Measurements from ENCODE around the gene NXPH4. TPM values are rescaled to one million over a fixed set of nuclear protein-coding genes. Genes with fewer than 3 reads are reported as not detected.
A peak's percentile ranks its signal among the peaks of the same experiment; 100 is the strongest.

NXPH4 gene
- total RNA-seq, 2 experiments from 2014 or later: 0.41 to 0.45 TPM

DNA sequence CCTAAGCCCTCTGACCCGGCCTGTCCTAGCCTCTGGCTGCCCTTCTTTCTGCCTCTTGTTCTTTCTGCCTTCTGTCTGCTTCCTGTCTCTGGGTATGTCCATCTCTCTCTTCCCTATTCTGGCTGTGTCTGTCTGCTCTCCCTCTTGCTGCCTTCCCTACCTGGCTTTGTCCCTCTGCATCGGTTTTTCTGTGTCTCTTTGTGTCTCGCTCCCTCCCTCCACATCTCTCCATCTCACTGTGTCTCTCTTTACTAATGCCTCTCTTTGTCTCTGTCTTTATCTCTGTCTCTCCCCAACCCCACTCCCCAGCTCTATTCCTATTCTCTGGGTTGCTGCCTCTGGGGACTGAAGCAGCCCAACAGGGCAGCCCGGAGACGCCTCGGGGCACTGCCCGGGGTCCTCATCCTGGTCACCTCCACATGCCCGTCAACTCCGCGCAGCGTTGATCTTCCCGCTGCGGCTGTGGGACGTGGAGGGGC, 23.0 kb downstream of the NXPH4 start:
- peak overlapping the region; percentile 67 for H3K27ac Mint-ChIP-seq
- intact Hi-C loops (cut with micrococcal nuclease): loop anchor here (2.0 kb wide), 1 partner anchor 25 kb away; no protein-coding TSS in a partner anchor
- DNase-seq (no peak), ATAC-seq (no peak)
- H3K4me3 Mint-ChIP-seq: peak overlapping the region; percentile 83
- peaks cover 8% of the 10 kb centered on the region for H3K36me3 Mint-ChIP-seq (ENCODE audit: low read depth)
- TF ChIP-seq, protein P1, sequence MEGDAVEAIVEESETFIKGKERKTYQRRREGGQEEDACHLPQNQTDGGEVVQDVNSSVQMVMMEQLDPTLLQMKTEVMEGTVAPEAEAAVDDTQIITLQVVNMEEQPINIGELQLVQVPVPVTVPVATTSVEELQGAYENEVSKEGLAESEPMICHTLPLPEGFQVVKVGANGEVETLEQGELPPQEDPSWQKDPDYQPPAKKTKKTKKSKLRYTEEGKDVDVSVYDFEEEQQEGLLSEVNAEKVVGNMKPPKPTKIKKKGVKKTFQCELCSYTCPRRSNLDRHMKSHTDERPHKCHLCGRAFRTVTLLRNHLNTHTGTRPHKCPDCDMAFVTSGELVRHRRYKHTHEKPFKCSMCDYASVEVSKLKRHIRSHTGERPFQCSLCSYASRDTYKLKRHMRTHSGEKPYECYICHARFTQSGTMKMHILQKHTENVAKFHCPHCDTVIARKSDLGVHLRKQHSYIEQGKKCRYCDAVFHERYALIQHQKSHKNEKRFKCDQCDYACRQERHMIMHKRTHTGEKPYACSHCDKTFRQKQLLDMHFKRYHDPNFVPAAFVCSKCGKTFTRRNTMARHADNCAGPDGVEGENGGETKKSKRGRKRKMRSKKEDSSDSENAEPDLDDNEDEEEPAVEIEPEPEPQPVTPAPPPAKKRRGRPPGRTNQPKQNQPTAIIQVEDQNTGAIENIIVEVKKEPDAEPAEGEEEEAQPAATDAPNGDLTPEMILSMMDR (IDR thresholded peaks at IDR 0.05): no peak
- CTCF ChIA-PET: interaction anchor here (0.7 to 12.7 kb wide), 14 partner anchors 11 to 237 kb away, joined by 3 to 431 read pairs (median 4); partner anchors contain the start of genes GLI1, NXPH4, SHMT2 and STAC3
- POLR2A ChIA-PET: interaction anchor here (1.0 to 12.9 kb wide), 6 partner anchors 13 to 229 kb away, joined by 3 to 238 read pairs (median 3); partner anchors contain the start of genes NXPH4 and SHMT2
- peaks cover 41% of the 10 kb centered on the region for H3K27me3 Mint-ChIP-seq
- peaks cover 58% of the 10 kb centered on the region for H3K4me1 Mint-ChIP-seq (ENCODE audit: low read depth)
- no peaks in the 10 kb centered on the region for H3K9me3 Mint-ChIP-seq

DNA sequence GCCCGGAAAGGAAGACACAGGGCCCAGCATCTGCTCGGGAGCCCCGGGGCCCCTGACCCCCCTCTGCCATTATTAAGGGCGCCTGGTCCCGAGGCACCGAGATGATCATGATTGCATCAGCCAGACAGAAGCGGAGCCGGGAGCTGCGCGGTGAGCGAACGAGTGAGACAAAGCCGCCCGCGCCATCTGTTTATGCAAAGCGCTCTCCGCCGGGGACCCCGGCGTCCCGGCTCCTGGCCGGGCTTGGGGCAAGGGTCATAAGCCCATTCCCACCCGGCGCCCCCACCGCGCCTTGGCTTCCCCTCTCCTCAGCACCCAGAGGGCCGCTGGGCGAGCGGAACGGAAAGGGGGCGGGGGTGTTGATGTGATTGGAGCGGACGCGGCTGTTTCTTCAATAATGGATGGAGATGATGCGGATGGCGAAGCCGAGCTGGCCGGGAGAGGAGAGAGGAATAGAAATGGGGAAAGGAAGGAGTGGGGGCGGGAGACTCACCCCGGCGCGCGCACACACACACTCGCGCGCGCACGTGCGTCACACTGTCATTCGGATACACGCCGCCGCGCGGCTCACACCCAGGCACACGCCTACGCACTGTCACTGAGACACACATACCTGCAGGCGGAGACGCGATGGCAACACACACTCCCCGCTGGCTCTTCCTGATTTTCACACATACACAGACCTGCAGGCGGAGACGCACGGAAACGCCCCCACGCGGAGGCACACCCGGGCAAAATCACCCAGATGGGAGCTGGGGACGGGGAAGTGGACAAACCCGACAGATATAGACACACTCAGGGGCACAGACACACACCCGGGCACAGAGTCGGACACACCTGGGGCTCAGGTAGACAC, 23.7 kb downstream of the NXPH4 start:
- TF ChIP-seq, protein P1 (IDR thresholded peaks at IDR 0.05): no peak
- intact Hi-C loops (cut with micrococcal nuclease): no loop called here
- H3K36me3 Mint-ChIP-seq (ENCODE audit: low read depth): peaks cover 6% of the 10 kb centered on the region
- peaks cover 41% of the 10 kb centered on the region for H3K27me3 Mint-ChIP-seq
- DNase-seq (peak; percentile 86), ATAC-seq (peak; percentile 17)
- POLR2A ChIA-PET: interaction anchor here (0.6 to 12.9 kb wide), 7 partner anchors 13 to 1064 kb away, joined by 3 to 238 read pairs (median 3); partner anchors contain the start of genes NXPH4 and SHMT2
- H3K4me3 Mint-ChIP-seq: peak overlapping the region; percentile 83
- peaks cover 57% of the 10 kb centered on the region for H3K4me1 Mint-ChIP-seq (ENCODE audit: low read depth)
- H3K9me3 Mint-ChIP-seq: no peaks in the 10 kb centered on the region
- H3K27ac Mint-ChIP-seq: peak overlapping the region; percentile 67
- CTCF ChIA-PET: interaction anchor here (0.7 to 12.7 kb wide), 13 partner anchors 10 to 236 kb away, joined by 3 to 431 read pairs (median 9); partner anchors contain the start of genes GLI1, INHBE, NXPH4 and SHMT2

DNA sequence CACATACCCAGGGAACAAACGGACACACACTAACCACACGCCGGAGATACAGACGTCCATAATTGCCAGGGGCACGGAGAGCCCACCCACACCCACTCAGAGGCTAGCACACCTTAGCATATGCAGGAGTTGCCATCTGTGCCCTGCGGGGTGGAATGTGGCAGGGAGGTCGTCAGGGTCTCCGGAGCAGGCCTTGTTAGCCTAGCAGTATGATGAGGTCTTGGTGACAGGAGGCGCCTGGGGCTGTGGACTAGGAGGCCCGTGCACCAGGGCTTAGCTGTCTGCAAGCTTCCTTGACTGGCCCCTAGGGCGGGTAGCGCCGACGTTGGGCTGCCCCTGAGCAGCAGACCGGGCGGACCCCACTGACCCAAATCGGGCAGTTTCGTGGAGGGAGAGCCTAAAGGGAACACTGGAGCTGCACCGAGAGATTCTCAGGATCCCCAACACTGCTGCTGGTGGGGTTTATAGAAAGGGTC, 24.4 kb downstream of the NXPH4 start:
- ATAC-seq: no peak
- ChIA-PET POLR2A (interaction anchor here (0.6 to 12.9 kb wide), 4 partner anchors 14 to 150 kb away, joined by 3 to 238 read pairs (median 52); partner anchors contain the start of genes NXPH4 and SHMT2), CTCF (interaction anchor here (0.7 to 12.7 kb wide), 9 partner anchors 13 to 219 kb away, joined by 3 to 431 read pairs (median 34); partner anchors contain the start of genes GLI1, INHBE, NXPH4 and SHMT2)
- H3K4me1 Mint-ChIP-seq (ENCODE audit: low read depth): peaks cover 57% of the 10 kb centered on the region
- H3K9me3 Mint-ChIP-seq: no peaks in the 10 kb centered on the region
- TF ChIP-seq, protein P1 (IDR thresholded peaks at IDR 0.05): peak; percentile 43
- peak overlapping the region; percentile 83 for H3K4me3 Mint-ChIP-seq
- DNase-seq: peak; percentile 57
- peak overlapping the region; percentile 67 for H3K27ac Mint-ChIP-seq
- intact Hi-C loops (cut with micrococcal nuclease): no loop called here
- H3K27me3 Mint-ChIP-seq: peaks cover 41% of the 10 kb centered on the region
- no peaks in the 10 kb centered on the region for H3K36me3 Mint-ChIP-seq (ENCODE audit: low read depth)

- ChIA-PET POLR2A (interaction anchor here (0.5 to 12.9 kb wide), 6 partner anchors 15 to 602 kb away, joined by 3 to 238 read pairs (median 4); partner anchors contain the start of genes NXPH4 and SHMT2), CTCF (interaction anchor here (1.1 to 12.7 kb wide), 19 partner anchors 12 to 236 kb away, joined by 3 to 431 read pairs (median 12); partner anchors contain the start of genes GLI1, INHBE, NXPH4 and SHMT2)
- intact Hi-C loops (cut with micrococcal nuclease): no loop called here
- DNase-seq (no peak), ATAC-seq (no peak)
- Mint-ChIP-seq H3K36me3 (ENCODE audit: low read depth) (no peaks in the 10 kb centered on the region), H3K27me3 (peaks cover 41% of the 10 kb centered on the region), H3K4me3 (peak overlapping the region; percentile 83), H3K27ac (no peak overlapping the region), H3K9me3 (no peaks in the 10 kb centered on the region), H3K4me1 (ENCODE audit: low read depth) (peaks cover 57% of the 10 kb centered on the region)
- TF ChIP-seq, protein P1 (IDR thresholded peaks at IDR 0.05): no peak
Measured at GRCh38 chr12:57241402-57242310, 25.1 kb downstream of the NXPH4 start.

Measured in activated CD8-positive, alpha-beta T cell treated with anti-CD3 and anti-CD28 coated beads for 36 hours (primary cell).